Ramos (cell line): ENCODE results near the gene FLOT1.
"Not testable (repeated sequence)": the region's sequence is repeated elsewhere in the genome, so short reads cannot be mapped to it uniquely, and the experiment has no call there.

Experiments used
- in situ Hi-C: fragments of 300-500 bp; cut with MboI; formaldehyde crosslinking; loops from one replicate; pipeline ENCODE4 v1.14.3; 2022; ENCODE audit warnings: low sequenced_read_pairs; ENCODE audit not compliant: unreplicated experiment

FLOT1 gene

DNA sequence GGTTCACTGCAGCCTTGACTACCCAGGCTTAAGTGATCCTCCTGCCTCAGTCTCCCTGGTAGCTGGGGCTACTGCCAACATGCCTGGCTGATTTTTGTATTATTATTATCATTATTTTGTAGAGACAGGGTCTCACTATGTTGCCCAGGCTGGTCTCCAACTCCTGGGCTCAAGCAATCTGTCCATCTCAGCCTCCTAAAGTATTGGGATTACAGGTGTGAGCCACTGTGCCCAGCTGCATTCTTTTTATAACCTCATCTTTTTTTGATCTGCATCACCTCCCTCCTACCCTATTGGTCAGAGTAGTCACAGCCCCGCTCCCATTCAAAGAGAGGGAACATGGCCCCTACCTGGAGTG, 25.4 kb upstream of the FLOT1 start:
- in situ Hi-C loops: no loop called here

DNA sequence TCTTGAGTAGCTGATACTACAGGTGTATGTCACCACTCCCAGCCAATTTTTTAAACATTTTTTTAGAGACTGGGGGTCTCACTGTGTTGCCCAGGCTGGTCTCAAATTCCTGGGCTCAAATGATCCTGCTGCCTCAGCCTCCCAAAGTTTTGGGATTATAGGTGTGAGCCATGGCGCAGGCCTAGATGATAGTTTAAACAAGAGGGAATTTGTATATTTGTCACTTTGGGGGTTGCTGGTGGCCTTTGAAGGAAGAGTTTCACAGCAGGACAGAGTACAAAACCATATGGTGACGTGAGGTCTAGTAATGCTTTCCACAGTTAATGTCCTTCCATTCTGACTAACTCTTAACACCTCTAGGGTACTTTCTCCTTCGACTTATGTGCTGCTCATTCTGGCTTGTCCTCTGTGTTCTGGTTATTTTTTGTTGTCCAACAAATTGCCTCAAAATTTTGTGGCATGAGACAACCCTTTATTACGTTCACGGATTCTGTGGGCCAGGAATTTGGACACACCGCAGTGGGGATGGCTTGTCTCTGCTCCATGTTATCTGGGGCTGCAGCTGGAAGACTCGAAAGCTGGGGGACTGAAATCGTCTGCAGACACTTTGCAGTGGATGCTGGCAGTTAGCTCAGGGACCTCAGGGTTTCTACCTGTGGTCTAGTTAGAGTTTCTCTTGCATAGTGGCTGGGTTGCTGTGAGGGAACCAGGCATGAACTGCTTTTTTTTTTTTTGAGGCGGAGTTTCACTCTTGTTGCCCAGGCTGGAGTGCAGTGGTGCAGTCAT, 24.9 kb upstream of the FLOT1 start:
- in situ Hi-C loops: no loop called here

DNA sequence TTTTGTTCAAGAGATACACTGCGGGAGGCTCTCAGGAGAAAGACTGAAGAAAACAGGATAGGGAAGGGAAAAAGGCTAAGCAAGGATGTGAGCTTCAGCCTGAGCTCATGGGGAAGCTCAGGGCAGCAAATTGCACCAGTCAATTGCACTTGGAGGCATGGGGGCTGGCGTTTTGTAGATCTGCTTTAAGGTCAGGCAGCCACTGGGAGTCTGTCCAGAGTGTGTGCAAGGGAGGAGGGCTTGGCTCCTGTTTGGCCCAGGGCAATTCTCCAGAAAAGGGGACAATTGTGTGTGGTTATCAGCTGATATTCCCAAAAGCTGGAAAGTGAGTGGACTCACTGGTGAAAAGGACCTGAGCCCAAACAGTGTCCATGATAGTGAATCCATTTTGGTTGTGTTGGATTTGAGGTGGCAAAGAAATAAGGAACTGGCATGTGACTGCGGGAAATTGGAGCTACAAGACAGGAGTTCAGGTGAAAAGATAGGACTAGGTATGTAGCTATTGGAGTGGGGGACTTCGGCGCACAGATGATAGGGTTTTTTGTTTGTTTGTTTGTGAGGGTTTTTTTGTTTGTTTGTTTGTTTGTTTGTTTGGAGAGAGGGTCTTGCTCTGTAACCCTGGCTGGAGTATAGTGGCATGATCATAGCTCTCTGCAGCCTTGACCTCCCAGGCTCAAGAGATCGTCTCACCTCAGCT, 24.1 kb upstream of the FLOT1 start:
- in situ Hi-C loops: no loop called here

DNA sequence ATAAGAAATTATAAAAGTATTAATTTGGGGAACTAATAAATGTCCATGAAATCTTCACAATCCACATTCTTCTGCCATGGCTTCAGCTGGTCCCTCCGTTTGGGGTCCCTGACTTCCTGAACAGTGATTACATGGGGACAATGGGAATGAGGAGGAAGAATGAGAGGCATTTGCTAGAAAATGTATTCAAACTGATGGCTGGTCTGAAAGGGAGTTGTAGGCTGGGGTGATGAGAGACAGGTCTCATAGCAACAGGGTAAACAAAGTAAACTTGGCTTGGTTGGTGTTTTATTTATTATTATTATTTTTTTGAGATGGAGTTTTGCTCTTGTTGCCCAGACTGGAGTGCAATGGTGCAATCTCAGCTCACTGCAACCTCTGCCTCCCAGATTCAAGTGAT, 23.0 kb upstream of the FLOT1 start:
- in situ Hi-C loops: not testable (repeated sequence)

DNA sequence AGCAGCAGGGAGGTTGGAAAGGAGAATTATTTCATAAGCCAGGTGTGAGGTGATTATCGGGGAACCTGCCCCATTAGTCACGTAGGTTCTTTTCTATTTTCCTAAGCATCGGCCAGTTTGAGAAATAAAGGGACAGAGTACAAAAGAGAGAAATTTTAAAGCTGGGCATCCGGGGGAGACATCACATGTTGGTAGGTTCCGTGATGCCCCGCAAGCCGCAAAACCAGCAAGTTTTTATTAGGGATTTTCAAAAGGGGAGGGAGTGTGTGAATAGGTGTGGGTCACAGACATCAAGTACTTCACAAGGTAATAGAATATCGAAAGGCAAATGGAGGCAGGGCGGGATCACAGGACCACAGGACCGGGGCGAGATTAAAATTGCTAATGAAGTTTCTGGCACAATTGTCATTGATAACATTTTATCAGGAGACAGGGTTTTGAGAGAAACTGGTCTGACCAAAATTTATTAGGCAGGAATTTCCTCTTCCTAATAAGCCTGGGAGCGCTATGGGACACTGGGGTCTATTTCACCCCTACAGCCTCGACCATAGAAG, 22.1 kb upstream of the FLOT1 start:
- in situ Hi-C loops: not testable (repeated sequence)

DNA sequence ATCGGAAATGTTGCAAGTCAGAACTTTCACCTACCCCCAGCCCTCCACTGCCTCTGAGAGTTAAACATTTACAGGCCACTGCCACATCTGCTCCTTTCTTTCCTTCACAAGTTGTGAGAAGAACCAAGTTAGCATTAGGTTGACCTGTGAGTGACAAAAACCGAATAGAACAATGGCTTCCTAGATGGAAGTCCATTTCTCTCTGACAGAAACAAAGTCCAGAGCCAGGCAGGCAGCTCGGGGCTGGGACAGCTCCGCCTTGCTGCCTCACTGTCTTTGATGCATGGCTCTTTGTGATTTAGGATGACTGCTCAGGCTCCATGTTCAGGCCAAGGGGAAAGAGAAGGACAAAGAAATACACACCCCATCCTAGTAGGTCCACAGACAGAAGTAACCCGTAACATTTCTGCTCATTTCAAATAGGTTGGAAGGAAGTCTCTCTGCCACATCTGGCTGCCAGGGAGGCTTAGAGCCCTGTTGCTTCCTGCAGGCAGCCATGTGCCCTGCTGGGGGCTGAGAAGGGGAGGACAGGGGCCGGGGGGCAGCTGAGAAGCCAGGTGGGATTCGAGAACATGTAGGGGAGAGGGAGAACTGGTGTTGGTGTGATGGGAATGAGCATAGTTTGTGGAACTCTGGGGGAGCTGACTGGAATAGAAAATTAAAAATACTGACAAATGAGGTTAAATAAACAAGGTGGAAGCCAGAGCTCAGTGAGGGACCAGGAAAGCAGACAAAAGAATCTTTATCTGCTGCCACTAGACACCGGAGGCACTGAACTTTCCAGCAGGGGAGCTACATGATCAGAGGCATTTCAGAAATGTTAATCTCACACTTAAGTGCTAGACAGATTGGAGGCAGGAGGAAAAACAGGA, 21.4 kb upstream of the FLOT1 start:
- in situ Hi-C loops: no loop called here

DNA sequence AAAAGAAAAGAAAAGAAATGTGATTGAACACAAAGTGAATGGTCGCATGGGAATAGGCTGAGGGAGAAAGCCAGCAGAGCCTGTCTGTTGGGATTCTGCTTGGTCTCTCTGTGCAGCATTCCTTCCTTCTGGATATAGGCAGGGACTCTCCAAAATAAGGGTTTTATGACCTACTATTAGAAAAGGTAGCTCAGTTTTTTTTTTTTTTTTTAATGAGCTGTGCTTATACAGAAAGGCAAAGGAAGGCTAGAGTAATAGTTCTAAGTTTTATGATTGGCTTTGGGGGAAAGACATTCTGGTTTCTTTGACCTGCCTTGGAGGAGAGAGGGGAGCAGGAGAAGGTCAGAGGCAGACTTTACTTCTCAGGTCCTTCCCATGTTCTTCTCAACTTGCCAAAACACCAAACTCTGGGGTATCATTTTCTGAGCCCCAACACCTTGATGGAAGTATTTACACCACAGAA, 20.7 kb upstream of the FLOT1 start:
- in situ Hi-C loops: no loop called here

DNA sequence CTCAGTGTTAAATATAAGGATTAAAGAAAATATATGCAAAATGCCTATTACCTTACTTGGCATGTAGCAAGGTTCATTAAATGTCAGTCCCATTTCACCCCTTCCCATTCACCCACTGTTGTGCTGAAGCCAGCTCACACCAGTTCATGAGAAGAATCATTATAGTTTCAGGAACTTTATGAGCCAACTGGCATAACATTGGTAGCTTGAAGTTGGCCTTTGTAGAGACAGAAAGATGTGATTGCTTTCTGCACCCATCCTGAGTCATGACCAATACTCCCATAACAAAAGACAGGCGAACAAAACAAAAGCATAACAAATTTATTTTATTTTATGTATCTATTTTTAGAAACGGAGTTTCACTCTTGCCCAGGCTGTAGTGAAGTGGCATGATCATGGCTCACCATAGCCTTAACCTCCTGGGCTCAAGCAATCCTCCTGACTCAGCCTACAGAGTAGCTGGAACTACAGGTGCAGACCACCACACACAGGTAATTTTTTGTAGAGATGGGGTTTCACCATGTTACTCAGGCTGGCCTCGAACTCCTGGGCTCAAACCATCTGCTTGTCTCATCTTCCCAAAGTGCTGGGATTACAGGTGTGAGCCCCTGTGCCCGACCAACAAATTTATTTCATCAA, 19.4 kb upstream of the FLOT1 start:
- in situ Hi-C loops: no loop called here

DNA sequence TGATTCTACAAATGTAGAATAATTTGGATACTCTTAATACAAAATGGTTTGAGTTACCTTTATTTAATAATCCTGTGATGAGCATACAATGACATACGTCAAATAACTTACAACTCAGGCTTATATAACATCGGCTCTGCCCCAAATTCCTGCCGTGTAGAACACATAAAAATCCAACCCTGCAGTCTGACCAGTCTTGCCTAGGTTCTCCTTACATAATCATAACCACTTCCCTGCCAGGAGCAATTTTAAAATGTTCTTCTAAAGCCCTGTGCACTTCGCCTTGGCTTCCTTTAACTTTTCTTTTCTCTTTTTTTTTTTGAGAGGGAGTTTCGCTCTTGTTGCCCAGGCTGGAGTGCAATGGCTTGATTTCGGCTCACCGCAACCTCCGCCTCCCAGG, 18.1 kb upstream of the FLOT1 start:
- in situ Hi-C loops: no loop called here

DNA sequence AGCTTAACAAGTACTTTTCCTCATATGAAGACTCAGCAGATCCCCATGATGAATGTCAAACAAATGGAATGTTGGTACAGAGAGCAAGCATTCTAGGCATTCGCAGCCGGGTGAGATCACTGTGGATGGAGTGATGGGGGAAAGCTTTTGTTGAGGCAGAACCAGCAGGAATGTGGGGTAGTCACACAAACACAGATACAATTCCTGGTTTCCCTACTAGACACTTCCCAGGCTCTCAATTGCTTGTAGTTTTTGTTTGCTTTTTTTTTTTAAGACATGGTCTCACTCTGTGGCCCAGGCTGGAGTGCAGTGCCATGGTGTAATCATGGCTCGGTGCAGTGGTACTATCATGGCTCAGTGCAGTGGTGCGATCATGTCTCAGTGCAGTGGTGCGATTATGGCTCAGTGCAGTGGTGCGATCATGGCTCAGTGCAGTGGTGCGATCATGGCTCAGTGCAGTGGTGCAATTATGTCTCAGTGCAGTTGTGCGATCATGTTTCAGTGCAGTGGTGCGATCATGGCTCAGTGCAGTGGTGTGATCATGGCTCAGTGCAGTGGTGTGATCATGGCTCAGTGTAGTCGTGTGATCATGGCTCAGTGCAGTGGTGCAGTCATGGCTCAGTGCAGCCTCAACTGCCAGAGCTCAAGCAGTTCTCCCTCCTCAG, 17.2 kb upstream of the FLOT1 start:
- in situ Hi-C loops: no loop called here

DNA sequence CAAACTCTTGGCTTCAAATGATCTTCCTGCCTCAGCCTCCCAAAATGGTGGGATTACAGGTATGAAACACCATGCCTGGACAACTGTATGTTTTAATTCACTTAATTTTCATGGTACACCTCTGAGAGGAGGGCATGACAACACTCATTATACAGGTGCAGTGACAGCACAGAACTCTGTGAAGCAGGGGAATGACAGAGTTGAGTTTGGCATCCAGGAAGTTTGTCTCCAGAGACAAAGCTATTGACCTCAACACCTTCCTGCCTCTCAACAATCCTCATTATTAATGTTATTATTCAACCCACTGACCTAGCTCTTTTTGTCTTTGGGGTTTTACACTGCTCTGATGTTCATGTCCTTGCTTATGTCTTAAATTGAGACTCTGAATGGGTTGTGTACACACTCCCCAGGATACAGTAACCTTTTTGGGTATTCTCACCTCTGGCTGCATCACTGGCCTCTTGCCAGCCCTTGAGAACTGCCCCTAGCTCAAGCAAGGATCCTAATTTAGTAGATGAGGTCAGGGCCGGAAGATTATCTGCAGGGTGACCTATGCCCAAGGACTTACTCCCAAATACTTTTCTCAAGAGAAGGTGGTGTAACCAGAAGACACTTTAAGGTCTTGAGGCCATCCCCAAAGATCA, 14.9 kb upstream of the FLOT1 start:
- in situ Hi-C loops: no loop called here

DNA sequence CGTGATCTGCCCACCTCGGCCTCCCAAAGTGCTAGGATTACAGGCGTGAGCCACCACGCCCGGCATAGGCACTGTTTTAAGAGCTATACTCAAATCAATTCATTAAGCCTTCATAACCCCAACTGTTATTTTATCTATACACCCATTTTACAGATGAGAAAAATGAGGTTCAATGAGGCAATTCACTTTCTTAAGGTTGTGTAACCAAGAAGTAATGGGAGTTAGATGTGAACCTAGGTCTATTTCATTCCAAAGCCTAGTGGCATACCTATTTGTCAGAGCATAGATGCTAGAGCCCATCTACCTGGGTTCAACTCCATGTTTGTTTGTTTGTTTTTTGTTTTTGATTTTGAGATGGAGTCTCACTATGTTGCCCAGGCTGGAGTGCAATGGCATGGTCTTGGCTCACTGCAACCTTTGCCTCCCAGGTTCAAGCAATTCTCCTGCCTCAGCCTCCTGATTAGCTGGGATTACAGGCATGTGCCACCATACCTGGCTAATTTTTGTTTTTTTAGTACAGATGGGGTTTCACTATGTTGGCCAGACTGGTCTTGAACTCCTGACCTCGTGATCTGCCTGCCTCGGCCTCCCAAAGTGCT, 14.0 kb upstream of the FLOT1 start:
- in situ Hi-C loops: not testable (repeated sequence)

DNA sequence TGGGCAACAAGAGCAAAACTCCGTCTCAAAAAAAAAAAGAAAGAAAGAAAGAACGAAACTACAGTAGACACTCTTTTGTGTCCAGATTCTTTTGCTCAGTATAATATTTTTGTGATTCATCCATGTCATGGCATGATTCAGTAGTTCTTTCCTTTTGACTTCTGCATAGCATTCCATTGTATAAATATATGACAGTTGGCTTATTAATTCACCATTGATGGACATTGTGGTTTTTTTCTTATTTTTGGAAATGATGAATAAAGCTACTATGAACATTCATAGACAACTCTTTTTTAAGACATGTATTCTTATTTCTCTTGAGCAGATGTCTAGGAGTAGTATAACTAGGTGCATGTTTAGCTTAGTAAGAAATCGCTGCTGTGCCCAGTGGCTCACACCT, 12.1 kb upstream of the FLOT1 start:
- in situ Hi-C loops: no loop called here

DNA sequence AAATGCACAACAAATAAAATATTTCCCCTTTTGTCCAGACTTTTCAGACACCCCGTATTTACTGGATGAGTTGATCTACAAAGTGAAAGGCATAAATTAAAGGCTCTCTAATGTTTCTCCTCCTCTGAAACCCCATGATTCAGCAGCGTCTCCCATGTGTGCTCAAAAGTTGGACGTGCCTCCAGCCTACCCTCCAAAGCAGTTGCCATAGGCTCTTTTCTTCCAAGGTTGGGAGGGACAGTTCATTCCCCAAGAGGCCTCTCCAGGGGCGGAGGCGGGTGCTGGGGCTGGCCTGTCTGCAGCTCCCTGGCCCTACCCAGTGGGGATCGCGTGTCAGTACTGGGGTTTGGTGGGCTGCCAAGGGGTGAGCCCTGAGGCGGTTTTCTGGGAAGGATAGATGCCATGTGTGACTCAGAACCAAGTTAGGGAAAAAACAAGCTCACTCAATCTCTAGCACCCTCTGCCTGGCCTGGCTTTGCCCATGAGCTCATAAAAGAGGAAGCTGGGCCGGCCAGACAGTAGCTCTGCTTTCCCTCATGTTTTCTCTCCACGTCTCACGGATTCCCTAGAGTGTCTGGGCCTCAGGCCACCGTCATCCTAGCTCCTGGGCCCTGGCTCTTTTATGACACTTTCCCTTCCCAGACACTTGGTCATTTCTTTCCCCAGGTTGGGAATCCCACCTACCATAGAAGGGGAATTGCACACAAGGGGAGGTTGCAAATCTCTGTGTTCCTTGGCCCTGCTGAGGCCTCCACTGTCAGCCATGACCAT, 9.9 kb upstream of the FLOT1 start:
- in situ Hi-C loops: no loop called here

DNA sequence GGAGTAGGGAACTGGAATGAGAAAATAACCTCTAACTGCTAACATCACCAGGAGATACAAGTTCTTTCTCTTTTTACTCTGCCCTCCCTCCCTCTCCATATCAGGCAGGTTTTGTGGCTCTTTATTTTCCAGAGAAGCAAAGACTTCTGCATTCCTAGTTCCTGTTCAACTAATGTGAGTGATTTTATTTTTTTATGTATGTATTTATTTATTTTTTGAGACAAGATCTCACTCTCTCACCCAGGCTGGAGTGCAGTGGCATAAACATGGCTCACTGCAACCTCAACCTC, 7.8 kb upstream of the FLOT1 start:
- in situ Hi-C loops: no loop called here

DNA sequence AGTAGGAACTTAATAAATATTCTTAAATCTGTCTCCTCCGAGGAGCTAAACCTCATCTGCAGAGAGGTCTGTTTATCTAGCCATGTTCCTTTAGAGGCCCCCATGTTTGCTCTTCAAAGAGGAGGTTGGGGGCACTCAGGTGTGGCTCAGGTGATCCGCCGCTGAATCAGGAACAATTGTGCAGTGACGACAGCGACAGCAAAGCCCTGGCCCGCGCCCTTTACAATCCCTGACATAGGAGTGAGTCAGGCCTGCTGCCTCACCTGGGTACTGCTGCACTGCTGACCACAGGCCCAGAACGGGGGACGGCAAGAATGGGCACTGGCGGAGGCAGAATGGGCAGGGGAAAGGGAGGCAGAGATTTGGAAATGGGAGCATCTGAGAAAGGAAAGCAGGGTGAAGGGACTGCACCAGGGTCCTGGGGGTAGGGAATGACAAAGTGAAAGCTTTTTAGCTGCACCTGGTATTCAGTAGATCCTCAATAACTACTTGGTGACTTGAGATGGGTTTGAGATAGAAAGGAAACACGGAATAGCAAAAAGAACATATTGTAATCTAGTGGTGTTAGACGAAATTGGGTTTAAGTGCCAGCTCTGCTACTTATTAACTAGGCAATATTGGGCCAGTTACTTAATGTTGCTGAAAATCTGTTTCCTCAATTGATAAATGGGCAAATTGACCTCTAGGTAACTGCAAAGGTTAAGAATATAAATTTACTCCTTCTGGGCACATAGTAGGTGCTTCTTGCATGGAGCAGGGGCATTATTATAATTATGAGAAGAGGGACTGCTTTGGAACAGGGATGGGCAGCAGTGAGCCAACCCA, 7.3 kb upstream of the FLOT1 start:
- in situ Hi-C loops: no loop called here

DNA sequence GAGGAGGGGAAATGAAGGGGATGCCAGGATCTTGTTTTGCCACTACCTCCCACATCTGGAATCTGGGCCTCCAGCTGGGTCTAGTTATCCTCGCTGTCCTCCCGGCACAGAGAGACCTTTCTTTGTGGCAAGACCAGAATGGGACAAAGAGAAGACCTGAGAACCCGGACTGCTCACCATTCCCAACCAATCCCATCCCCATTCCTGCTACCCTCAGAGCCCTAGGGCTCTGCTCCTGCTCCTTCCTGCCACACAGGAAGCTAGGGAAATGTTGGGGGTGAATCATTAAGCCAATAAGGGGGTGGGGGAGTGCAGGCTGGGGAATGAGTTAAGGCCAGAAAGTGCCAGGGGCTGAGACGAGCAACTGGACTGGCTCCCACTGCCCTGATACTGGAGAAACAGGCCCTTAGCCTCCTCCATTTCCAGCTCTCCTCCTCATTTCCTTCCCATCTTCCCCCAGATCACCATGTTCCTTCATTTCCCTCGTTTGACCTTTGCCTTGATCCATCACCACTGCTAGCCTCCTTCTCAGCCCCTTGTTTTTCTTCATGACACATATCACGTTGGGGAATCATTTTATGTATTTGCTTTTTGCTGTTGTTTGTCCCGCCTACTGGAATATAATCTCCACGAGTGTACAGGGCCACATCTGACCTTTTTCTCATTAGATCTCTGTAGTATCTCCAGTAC, 6.5 kb upstream of the FLOT1 start:
- in situ Hi-C loops: no loop called here
